ENCODE results near the gene GPRIN1.
A peak's percentile ranks its signal among the peaks of the same experiment; 100 is the strongest.

GPRIN1 gene

GRCh38 chr5:176642675-176643490 is 32.9 kb upstream of the GPRIN1 start:
- no peak for DNase-seq

GRCh38 chr5:176640616-176641015 is 30.7 kb upstream of the GPRIN1 start:
- no peak for DNase-seq

GRCh38 chr5:176639981-176640380 is 30.0 kb upstream of the GPRIN1 start:
- DNase-seq = no peak

GRCh38 chr5:176639208-176639607 is 29.3 kb upstream of the GPRIN1 start:
- no peak for DNase-seq

- no peak for DNase-seq
These were observed 28.5 kb upstream of the GPRIN1 start for GRCh38 chr5:176638437-176638836.

GRCh38 chr5:176637556-176637955 is 27.6 kb upstream of the GPRIN1 start:
- DNase-seq = no peak

DNA sequence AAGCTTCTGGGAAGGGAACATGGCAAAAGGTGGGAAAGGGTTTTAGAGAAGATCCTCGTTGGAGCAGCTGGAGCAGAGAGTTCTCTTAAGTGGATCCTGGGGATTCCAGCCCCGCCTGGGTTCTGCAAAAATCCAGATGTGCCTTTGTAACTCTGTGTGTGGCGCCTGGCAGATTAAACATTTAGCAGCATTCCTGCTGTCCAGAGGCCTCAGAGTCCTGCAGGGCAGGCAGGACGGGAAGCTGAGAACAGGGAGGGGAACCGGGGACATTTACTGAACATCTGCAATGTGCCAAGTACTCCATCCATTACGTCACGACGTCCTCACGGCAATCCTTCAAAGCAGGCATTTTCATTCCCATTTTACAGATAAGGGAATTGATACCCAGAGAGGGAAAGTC is 26.5 kb upstream of the GPRIN1 start:
- no peak for DNase-seq

GRCh38 chr5:176633598-176633997 is 23.6 kb upstream of the GPRIN1 start:
- no peak for DNase-seq

GRCh38 chr5:176632745-176633144 is 22.8 kb upstream of the GPRIN1 start:
- no peak for DNase-seq

- DNase-seq = no peak
These were observed 21.6 kb upstream of the GPRIN1 start for GRCh38 chr5:176631383-176632200.

- no peak for DNase-seq
These were observed 20.8 kb upstream of the GPRIN1 start for GRCh38 chr5:176630681-176631222.

DNA sequence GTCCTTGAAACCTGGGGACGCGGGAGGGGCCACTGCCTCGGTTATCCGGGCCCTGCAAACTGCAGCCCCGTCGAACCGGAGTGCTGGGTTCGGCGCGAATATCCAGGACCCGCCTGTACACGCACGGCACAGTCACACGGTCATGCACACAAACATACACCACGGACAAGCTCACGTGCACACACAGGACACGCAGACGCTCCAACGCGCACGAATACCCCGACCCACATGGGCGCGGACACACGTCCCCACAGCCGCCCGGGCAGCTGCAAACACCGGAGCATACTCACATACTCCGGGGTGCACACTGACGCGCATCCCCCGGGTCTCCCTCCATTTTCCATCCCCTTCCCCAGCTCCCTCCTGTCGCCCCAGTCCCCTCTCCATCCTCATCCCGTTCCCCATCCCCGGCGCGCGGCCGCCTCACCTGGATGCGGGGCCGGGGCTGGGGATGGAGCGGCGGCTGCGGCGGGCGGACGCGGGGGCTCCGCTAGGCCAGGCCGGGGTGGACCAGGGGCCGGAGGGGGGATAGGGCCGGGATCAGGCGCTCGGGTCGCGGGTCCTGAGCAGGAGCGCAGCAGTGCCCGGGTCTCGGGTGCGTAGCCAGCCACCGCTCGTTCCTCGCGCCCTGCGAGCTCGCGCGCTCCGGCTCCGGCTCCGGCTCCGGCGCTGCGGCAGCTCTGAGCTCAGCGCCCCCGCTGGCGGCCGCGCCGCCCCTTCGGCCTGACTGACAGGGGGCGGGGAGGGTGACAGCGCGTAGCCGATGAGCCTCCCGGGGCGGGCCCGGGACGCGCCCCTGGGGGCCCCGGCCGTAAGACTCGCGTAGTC is 20.1 kb upstream of the GPRIN1 start, which contains the start of the genes EIF4E1B and SNCB:
EIF4E1B (plus strand) TSS at position 823 of the 828 bp plus-strand sequence. CDS start 12,113 bp downstream, outside the sequence.
SNCB (minus strand) TSS at position 682 of the 828 bp plus-strand sequence. CDS start 880 bp downstream, outside the sequence.
- peak; percentile 46 for DNase-seq

DNA sequence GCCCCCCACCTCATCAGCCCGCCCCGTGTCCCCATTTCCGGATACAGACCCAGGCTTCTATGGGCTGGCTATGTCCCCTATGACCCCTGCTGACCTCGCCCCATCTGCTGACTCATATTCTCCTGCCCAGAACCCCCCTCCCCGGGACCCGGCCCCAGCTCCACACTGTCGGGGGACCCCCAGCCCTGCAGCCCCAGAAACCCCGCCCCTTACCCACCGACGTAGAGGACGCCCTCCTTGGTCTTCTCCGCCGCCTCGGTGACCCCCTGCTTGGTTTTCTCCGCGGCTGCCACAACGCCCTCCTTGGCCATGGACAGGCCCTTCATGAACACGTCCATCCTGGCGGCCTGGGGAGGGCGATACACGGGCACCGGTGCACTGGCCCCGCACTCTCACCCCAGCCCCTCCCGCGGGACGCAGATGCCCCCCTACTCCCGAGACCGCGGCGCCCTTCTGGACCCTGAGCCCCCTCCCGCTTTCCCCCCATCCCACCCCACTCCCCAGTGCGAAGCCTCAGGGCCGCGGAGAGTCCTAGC is 19.4 kb upstream of the GPRIN1 start:
- no peak for DNase-seq

GRCh38 chr5:176628406-176629228 is 18.7 kb upstream of the GPRIN1 start:
- no peak for DNase-seq

- no peak for DNase-seq
These were observed 17.6 kb upstream of the GPRIN1 start for GRCh38 chr5:176627582-176627981.

DNA sequence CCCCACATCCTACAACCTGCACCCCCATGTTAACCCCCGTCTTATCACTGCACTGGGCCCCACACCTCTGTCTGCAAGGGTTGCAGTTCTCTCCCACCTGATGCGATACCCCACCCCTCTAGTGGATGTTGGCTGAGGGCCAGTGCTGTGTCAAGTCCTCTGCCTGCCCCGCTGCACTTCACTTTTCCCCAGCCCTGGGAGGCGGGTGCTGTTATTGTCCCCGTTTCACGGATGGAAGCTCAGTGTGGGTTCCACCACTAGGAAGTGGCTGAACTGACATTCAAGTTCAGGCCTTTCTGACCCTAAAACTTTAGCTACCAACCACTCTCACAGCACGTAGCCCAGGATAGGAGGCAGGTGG is 16.9 kb upstream of the GPRIN1 start:
- no peak for DNase-seq

DNA sequence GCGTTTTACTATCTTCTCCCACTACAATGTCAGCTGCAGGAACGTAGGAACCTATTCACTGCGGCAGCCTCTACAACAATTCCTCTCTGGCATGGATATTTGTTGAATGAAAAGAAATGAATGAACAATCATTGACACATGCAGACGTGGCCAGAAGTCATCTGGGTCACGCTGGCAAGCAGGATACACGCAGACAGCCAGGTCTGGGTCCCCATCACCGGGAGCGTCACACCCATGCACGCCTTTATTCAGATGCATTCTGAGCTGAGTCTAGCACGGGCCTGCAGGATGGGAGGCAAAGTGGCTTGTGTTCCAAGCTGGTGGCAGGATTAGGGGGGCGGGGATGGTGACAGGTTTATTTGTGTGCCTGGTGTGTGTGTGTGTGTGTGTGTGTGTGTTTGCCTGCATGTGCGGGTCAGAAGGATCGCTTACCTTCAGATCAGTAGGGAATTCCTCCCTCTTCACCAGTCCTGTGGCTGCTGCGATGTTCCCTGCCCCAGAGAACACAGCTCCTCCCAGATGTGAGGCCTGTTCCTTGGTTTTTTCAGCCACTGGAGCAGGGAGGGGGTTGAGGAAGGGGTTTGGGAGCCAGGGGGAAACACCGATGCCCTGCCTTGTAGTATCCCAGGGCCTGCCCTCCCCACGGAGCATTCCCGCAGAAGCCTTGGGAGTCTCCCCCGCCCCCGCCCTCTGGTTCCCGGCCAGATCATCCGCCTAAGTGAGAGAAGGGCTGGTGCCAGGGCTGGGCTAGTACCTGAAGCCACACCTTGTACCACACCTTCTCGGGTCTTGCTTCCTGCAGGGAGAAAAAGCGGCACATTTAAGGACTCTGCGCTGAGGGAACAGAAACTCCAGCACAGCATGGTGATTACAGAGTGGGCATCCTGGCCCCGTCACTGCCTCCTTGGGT is 16.3 kb upstream of the GPRIN1 start:
- DNase-seq = no peak

DNA sequence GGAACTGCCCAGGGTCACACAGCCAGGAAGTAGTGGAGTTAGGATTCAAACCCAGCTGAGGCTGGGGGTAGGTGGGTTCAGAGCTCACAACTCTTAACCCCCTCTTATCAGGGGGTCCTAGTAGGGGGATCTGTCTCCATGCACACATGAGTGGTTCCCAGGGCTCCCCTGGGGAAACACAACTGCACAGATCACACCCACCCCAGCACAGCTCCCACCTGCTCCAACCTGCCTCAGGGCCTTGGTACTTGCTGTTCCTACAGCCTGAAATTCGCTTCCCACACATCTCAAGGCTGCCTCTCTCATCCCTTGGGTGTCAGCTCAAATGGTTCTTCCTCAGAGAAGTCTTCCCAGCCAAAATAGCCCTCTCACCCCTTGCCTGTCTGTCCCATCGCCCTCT is 15.6 kb upstream of the GPRIN1 start:
- DNase-seq = no peak

GRCh38 chr5:176624938-176625337 is 15.0 kb upstream of the GPRIN1 start:
- DNase-seq = no peak

DNA sequence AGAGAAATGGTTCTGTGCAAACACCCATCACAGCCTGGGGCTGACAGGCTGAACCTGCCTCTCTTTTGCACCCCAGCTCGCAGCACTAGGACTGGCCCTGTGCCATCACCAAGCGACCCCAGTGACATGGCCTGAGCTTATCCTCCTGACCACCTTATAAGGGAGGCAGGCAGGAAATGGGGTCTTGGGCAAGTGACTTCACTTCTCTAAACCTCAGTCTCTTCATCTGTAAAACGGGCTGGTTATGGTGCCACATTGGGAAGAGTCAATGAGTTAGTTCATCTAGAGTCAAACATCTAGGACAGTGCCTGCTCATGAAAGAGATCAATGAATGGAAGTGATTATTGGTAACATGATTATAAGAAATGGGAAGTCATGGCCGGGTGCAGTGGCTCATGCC is 14.2 kb upstream of the GPRIN1 start:
- DNase-seq = no peak

Data from fibroblast of skin of right biceps (primary cell).